HEK293 (cell line): Measurements from ENCODE around the gene DNAH8.

Source experiments
- CTCF ChIA-PET: fragments of 350-600 bp; formaldehyde crosslinking; extraction: SDS; loops from one replicate; lab custom pipeline; 2021; ENCODE audit warnings: antibody characterized with exemption; lab: Yijun Ruan, JAX
- POLR2A ChIA-PET: fragments of 300-600 bp; formaldehyde crosslinking; extraction: SDS; loops from one replicate; lab custom pipeline; 2020; ENCODE audit warnings: antibody characterized with exemption, inconsistent platforms; lab: Yijun Ruan, JAX
- H3K27ac ChIP-seq: fragments of 200-500 bp; sonication (Bioruptor generic); 2 replicates; pipeline ENCODE4 v1.5.1; 2014; ENCODE audit warnings: low read depth, low read length, control low read depth, inconsistent platforms; ENCODE audit errors: extremely low read depth
- H3K36me3 ChIP-seq, 2 experiments: fragments of 200-500 bp in 1 of 2; sonication (Bioruptor generic) in 1 of 2; 1 replicate in 1 of 2; 2 replicates in 1 of 2; pipeline ENCODE4 v1.5.1; 2014 to 2017; ENCODE audit warnings: inconsistent platforms in 2 of 2, low read length in 2 of 2; ENCODE audit not compliant: control insufficient read depth in 2 of 2, insufficient read depth in 1 of 2
- H3K4me1 ChIP-seq: fragments of 200-500 bp; sonication (Bioruptor generic); 2 replicates; pipeline ENCODE4 v1.5.1; 2014; ENCODE audit warnings: mild to moderate bottlenecking, low read length, inconsistent platforms; ENCODE audit not compliant: control insufficient read depth, insufficient read depth
- H3K4me3 ChIP-seq: 2 replicates; pipeline ENCODE4 v1.5.1; 2011; ENCODE audit warnings: low read depth, mild to moderate bottlenecking, control low read depth, low read length, moderate library complexity
- H3K9me3 ChIP-seq: fragments of 200-500 bp; sonication (Bioruptor generic); 2 replicates; pipeline ENCODE4 v1.5.1; 2014; ENCODE audit warnings: low read depth, low read length, inconsistent platforms; ENCODE audit not compliant: control insufficient read depth, insufficient read depth
- GFI1B ChIP-seq: fragments of 450-650 bp; formaldehyde crosslinking; IDR thresholded peaks from 2 replicates; pipeline ENCODE4 v1.5.1; 2016; ENCODE audit warnings: missing biosample characterization, missing genetic modification characterization
- GLIS2 ChIP-seq: fragments of 450-650 bp; formaldehyde crosslinking; IDR thresholded peaks from 2 replicates; pipeline ENCODE4 v1.5.1; 2016; ENCODE audit warnings: missing biosample characterization, missing genetic modification characterization
- KLF1 ChIP-seq: fragments of 450-650 bp; formaldehyde crosslinking; IDR thresholded peaks from 2 replicates; pipeline ENCODE4 v1.5.1; 2016; ENCODE audit warnings: missing biosample characterization, missing genetic modification characterization
- SALL2 ChIP-seq: fragments of 450-650 bp; formaldehyde crosslinking; IDR thresholded peaks from 2 replicates; pipeline ENCODE4 v1.5.0; 2017; ENCODE audit warnings: missing biosample characterization, mild to moderate bottlenecking, missing genetic modification characterization, borderline replicate concordance
- TRIM28 ChIP-seq: IDR thresholded peaks from 2 replicates; pipeline ENCODE4 v1.6.1; 2011; ENCODE audit warnings: low read length, control low read depth, borderline replicate concordance
- ZFHX2 ChIP-seq: fragments of 450-650 bp; formaldehyde crosslinking; conservative IDR thresholded peaks from 2 replicates; pipeline ENCODE4 v1.5.1; 2016; ENCODE audit warnings: missing biosample characterization, missing genetic modification characterization
- ZFP41 ChIP-seq: fragments of 450-650 bp; formaldehyde crosslinking; IDR thresholded peaks from 2 replicates; pipeline ENCODE4 v1.5.1; 2016; ENCODE audit warnings: missing biosample characterization, missing genetic modification characterization, borderline replicate concordance
- ZNF2 ChIP-seq: fragments of 450-650 bp; formaldehyde crosslinking; IDR thresholded peaks from 2 replicates; pipeline ENCODE4 v1.5.1; 2016; ENCODE audit warnings: missing biosample characterization, missing genetic modification characterization
- ZNF223 ChIP-seq: fragments of 450-650 bp; formaldehyde crosslinking; IDR thresholded peaks from 2 replicates; pipeline ENCODE4 v1.5.1; 2016; ENCODE audit warnings: missing biosample characterization, missing genetic modification characterization
- ZNF433 ChIP-seq: fragments of 450-650 bp; formaldehyde crosslinking; IDR thresholded peaks from 2 replicates; pipeline ENCODE4 v1.5.1; 2016; ENCODE audit warnings: missing biosample characterization, missing genetic modification characterization, low read depth
- ZNF529 ChIP-seq: fragments of 450-650 bp; formaldehyde crosslinking; IDR thresholded peaks from 2 replicates; pipeline ENCODE4 v1.5.1; 2017; ENCODE audit warnings: missing genetic modification characterization, missing biosample characterization; ENCODE audit not compliant: insufficient replicate concordance
- ZNF610 ChIP-seq: fragments of 450-650 bp; formaldehyde crosslinking; IDR thresholded peaks from 2 replicates; pipeline ENCODE4 v1.5.1; 2016; ENCODE audit warnings: missing biosample characterization, missing genetic modification characterization, borderline replicate concordance
- ZNF76 ChIP-seq: fragments of 450-650 bp; formaldehyde crosslinking; IDR thresholded peaks from 2 replicates; pipeline ENCODE4; 2016; ENCODE audit warnings: low read depth, missing biosample characterization, missing genetic modification characterization, borderline replicate concordance
- ZNF768 ChIP-seq: fragments of 450-650 bp; formaldehyde crosslinking; IDR thresholded peaks from 2 replicates; pipeline ENCODE4 v1.5.1; 2018; ENCODE audit warnings: missing biosample characterization, mild to moderate bottlenecking, missing genetic modification characterization
- ZNF785 ChIP-seq: fragments of 450-650 bp; formaldehyde crosslinking; IDR thresholded peaks from 2 replicates; pipeline ENCODE4 v1.5.1; 2016; ENCODE audit warnings: missing biosample characterization, missing genetic modification characterization
- ZNF843 ChIP-seq: fragments of 450-650 bp; formaldehyde crosslinking; IDR thresholded peaks from 2 replicates; pipeline ENCODE4 v1.5.1; 2016; ENCODE audit warnings: missing biosample characterization, missing genetic modification characterization
- TF ChIP-seq, protein P1 (sequence below): fragments of 450-650 bp; formaldehyde crosslinking; IDR thresholded peaks from 2 replicates; pipeline ENCODE4 v1.5.1; 2016; ENCODE audit warnings: missing biosample characterization, missing genetic modification characterization
- TF ChIP-seq, protein P2 (sequence below): fragments of 450-650 bp; formaldehyde crosslinking; IDR thresholded peaks from 2 replicates; pipeline ENCODE4 v1.5.1; 2017; ENCODE audit warnings: missing biosample characterization, missing genetic modification characterization
- TF ChIP-seq, protein P3 (sequence below): fragments of 450-650 bp; formaldehyde crosslinking; IDR thresholded peaks from 2 replicates; pipeline ENCODE4 v1.5.1; 2016; ENCODE audit warnings: missing biosample characterization, missing genetic modification characterization
- TF ChIP-seq, protein P4 (sequence below): fragments of 450-650 bp; formaldehyde crosslinking; IDR thresholded peaks from 2 replicates; pipeline ENCODE4 v1.5.1; 2017; ENCODE audit warnings: missing biosample characterization, missing genetic modification characterization

DNAH8 gene

DNA sequence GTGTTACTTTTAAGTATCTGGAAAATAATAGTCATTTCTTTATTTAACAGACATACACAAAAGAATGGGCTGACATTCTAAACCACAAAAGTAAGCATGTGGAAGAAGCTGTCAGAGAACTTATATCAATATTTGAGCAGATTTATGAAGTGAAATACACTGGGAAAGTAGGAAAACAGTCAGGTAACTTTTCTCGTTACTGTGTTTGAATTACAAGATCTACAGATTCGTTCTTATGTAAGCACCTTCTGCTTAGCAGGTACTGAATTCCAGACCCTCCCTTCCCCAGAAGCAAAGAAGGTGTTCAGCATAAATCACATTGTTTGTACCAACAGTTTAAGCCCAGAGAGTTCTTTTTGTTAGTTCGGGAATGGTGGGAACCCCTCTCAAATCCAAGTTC, 88.0 kb downstream of the DNAH8 start:
- TF ChIP-seq KLF1 (tag by site-specific recombination) (no peak), GLIS2 (tag by site-specific recombination) (no peak)
- CTCF ChIA-PET: interaction anchor here (0.6 to 1.0 kb wide), 3 partner anchors 9 to 687 kb away, joined by 3 to 5 read pairs (median 3); no protein-coding TSS in a partner anchor
- POLR2A ChIA-PET: no interaction called here

DNA sequence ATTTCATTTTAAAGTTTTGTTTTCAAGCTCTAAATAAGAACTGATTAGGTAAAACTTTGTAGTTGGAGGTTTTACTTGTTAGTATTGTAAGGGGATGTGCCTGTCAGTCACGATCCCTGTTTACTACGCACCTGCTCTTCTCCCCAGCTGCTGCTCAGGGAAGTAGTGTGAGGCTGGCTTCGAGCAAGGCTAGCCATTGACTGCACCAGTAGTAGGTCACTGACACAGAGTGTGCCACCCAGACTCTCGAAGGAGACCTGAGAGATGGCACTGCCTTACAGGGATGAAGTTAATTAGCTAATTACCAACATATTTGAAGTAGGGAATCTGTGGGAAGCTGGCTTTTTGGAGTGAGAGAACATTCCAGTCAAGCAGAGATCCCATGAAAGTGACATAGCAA, 89.2 kb downstream of the DNAH8 start:
- no peak overlapping the region for H3K27ac ChIP-seq
- H3K9me3 ChIP-seq: no peaks in the 10 kb centered on the region
- no peak for TF ChIP-seq ZNF610 (tag by site-specific recombination)
- H3K4me1 ChIP-seq: no peaks in the 10 kb centered on the region
- POLR2A ChIA-PET: interaction anchor here (0.6 kb wide), 1 partner anchor 73 kb away, joined by 3 read pairs; no protein-coding TSS in a partner anchor
- CTCF ChIA-PET: interaction anchor here (0.6 to 2.1 kb wide), 3 partner anchors 14 to 1479 kb away, joined by 3 to 6 read pairs (median 6); no protein-coding TSS in a partner anchor
- no peaks in the 10 kb centered on the region for H3K36me3 ChIP-seq
- no peak overlapping the region for H3K4me3 ChIP-seq

More for the DNA sequence above, 88.0 kb downstream of the DNAH8 start:
- Histone ChIP-seq H3K4me3 (no peak overlapping the region), H3K4me1 (no peaks in the 10 kb centered on the region), H3K27ac (no peak overlapping the region), H3K9me3 (no peaks in the 10 kb centered on the region), H3K36me3 (no peaks in the 10 kb centered on the region)

GRCh38 chr6:38805127-38805655, 90.1 kb downstream of the DNAH8 start:
- POLR2A ChIA-PET: no interaction called here
- Histone ChIP-seq H3K36me3 (no peaks in the 10 kb centered on the region), H3K9me3 (no peaks in the 10 kb centered on the region)
- TF ChIP-seq ZFHX2 (tag by site-specific recombination): no peak
- no peak for TF ChIP-seq TRIM28
- TF ChIP-seq GFI1B (tag by site-specific recombination): no peak
- TF ChIP-seq, protein P1, sequence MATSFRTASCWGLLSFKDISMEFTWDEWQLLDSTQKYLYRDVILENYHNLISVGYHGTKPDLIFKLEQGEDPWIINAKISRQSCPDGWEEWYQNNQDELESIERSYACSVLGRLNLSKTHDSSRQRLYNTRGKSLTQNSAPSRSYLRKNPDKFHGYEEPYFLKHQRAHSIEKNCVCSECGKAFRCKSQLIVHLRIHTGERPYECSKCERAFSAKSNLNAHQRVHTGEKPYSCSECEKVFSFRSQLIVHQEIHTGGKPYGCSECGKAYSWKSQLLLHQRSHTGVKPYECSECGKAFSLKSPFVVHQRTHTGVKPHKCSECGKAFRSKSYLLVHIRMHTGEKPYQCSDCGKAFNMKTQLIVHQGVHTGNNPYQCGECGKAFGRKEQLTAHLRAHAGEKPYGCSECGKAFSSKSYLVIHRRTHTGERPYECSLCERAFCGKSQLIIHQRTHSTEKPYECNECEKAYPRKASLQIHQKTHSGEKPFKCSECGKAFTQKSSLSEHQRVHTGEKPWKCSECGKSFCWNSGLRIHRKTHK (tag by site-specific recombination): no peak
- TF ChIP-seq, protein P2, sequence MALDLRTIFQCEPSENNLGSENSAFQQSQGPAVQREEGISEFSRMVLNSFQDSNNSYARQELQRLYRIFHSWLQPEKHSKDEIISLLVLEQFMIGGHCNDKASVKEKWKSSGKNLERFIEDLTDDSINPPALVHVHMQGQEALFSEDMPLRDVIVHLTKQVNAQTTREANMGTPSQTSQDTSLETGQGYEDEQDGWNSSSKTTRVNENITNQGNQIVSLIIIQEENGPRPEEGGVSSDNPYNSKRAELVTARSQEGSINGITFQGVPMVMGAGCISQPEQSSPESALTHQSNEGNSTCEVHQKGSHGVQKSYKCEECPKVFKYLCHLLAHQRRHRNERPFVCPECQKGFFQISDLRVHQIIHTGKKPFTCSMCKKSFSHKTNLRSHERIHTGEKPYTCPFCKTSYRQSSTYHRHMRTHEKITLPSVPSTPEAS (tag by site-specific recombination): no peak
- no peak for TF ChIP-seq ZFP41
- TF ChIP-seq ZNF843 (tag by site-specific recombination): no peak
- TF ChIP-seq SALL2 (tag by site-specific recombination): no peak
- no peak for TF ChIP-seq ZNF785 (tag by site-specific recombination)
- TF ChIP-seq ZNF529 (tag by site-specific recombination): no peak
- no peak for TF ChIP-seq ZNF768 (tag by site-specific recombination)
- TF ChIP-seq, protein P3, sequence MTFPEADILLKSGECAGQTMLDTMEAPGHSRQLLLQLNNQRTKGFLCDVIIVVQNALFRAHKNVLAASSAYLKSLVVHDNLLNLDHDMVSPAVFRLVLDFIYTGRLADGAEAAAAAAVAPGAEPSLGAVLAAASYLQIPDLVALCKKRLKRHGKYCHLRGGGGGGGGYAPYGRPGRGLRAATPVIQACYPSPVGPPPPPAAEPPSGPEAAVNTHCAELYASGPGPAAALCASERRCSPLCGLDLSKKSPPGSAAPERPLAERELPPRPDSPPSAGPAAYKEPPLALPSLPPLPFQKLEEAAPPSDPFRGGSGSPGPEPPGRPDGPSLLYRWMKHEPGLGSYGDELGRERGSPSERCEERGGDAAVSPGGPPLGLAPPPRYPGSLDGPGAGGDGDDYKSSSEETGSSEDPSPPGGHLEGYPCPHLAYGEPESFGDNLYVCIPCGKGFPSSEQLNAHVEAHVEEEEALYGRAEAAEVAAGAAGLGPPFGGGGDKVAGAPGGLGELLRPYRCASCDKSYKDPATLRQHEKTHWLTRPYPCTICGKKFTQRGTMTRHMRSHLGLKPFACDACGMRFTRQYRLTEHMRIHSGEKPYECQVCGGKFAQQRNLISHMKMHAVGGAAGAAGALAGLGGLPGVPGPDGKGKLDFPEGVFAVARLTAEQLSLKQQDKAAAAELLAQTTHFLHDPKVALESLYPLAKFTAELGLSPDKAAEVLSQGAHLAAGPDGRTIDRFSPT (tag by site-specific recombination): no peak
- TF ChIP-seq ZNF223 (tag by site-specific recombination): no peak
- no peak for TF ChIP-seq ZNF2 (tag by site-specific recombination)
- TF ChIP-seq ZNF76: no peak
- TF ChIP-seq, protein P4, sequence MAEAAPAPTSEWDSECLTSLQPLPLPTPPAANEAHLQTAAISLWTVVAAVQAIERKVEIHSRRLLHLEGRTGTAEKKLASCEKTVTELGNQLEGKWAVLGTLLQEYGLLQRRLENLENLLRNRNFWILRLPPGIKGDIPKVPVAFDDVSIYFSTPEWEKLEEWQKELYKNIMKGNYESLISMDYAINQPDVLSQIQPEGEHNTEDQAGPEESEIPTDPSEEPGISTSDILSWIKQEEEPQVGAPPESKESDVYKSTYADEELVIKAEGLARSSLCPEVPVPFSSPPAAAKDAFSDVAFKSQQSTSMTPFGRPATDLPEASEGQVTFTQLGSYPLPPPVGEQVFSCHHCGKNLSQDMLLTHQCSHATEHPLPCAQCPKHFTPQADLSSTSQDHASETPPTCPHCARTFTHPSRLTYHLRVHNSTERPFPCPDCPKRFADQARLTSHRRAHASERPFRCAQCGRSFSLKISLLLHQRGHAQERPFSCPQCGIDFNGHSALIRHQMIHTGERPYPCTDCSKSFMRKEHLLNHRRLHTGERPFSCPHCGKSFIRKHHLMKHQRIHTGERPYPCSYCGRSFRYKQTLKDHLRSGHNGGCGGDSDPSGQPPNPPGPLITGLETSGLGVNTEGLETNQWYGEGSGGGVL (tag by site-specific recombination): no peak
- no peak for TF ChIP-seq ZNF433
- TF ChIP-seq, all 188 proteins: peak for 0
- CTCF ChIA-PET: interaction anchor here (0.6 to 2.1 kb wide), 6 partner anchors 11 to 306 kb away, joined by 3 to 6 read pairs (median 4); no protein-coding TSS in a partner anchor
- no peak overlapping the region for H3K4me3 ChIP-seq
- H3K27ac ChIP-seq: no peak overlapping the region
- no peaks in the 10 kb centered on the region for H3K4me1 ChIP-seq
